Left ventricle myocardium superior (tissue), 1 donor: ENCODE results near the gene NPIPB5. TPM values are rescaled to one million over a fixed set of nuclear protein-coding genes. Genes with fewer than 3 reads are reported as not detected.
"Not testable (repeated sequence)": the region's sequence is repeated elsewhere in the genome, so short reads cannot be mapped to it uniquely, and the experiment has no call there.

Experiments used
- ATAC-seq: fragments of 200-7000 bp; cut with Tn5 transposase; one replicate; pipeline ENCODE4 v1.9.1; 2020; ENCODE audit warnings: mild to moderate bottlenecking, moderate library complexity
- DNase-seq: peaks from one replicate; pipeline ENCODE4 v3.0.0-alpha.2; 2020
- intact Hi-C: fragments of 100-400 bp; cut with micrococcal nuclease; formaldehyde crosslinking; loops from one replicate; pipeline ENCODE4 v1.11.0; 2022
- long read RNA-seq: library from polyadenylated mRNA; unstranded; transcript quantifications from one replicate; pipeline ENCODE4 v2.0.0, GENCODE V29; 2021
- total RNA-seq: library from RNA; stranded (reverse); fragmentation: NEBNext Ultra II Directional; extraction: Animal tissue kit (Norgen Biotek cat#: 25700); gene quantifications from one replicate; pipeline ENCODE4 v1.2.1, GENCODE V29; 2021
- donor health status: DM: no; HTN: yes; CAD: no; lungs with severe emphysema.

Gene NPIPB5
- 30.5 TPM for total RNA-seq
- long read RNA-seq, partial matches to known transcripts, result 0 of 2 reads
- long read RNA-seq, other reads (novel, unspliced or antisense), result 2 of 2 reads

DNA sequence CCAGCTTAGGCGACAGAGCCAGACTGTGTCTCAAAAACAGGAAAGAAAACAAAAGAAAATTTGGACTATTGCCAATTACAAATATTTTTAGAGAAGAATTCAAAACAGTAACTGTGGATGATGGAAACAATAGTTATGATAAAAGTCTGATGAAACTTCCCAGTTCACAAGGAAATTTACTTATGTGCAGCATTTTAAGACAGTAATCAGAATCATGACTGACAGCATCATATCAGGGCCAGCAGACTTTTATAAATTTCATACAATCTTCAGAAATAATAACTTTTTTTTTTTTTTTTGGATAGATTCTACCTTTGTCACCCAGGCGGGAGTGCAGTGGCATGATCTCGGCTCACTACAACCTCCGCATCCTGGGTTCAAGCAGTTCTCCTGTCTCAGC is at the start of gene NPIPB5:
NPIPB5 (plus strand) TSS at position 301 of the 400 bp plus-strand sequence. CDS start 2,911 bp downstream, outside the sequence.
- DNase-seq, ATAC-seq, intact Hi-C loops: not testable (repeated sequence)

DNA sequence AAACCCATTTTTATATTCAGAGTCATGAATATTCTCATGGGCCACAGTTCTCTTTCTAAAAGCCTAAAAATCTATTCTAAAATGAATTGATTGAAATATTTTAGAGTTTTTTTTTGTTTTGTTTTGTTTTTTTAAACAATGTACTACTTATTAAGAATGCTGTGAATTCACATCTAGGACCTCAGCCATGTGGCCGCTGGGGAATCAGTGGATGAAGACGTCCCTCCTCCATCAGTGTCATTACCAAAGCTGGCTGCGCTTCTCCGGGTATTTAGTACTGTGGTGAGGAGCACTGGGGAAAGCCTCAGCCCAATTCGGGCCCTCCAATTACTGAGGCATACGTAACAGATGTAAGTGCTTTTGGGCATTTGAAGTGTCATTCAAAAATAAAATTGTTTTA is 41.8 kb upstream of the NPIPB5 start:
- ATAC-seq, intact Hi-C loops, DNase-seq: not testable (repeated sequence)

DNA sequence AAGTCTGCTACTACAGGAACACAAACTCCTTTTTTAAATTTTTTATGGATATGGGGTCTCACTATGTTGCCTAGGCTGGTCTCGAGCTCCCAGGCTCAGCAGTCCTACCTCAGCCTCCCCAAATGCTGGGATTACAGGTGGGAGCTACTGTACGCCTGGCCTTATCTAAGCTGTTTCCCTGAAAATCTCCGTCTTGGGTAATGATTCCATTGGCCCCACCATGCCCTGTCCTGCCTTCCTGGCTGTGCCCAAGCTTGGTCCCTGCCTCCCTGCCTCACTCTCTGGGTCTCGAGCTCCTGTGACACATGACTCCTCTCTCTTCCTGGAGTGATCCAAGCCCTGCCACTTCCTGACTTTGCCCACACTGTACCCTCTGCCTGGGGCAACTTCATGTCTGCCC is 27.3 kb downstream of the NPIPB5 start:
- ATAC-seq, intact Hi-C loops: not testable (repeated sequence)
- peak; percentile 11 for DNase-seq

DNA sequence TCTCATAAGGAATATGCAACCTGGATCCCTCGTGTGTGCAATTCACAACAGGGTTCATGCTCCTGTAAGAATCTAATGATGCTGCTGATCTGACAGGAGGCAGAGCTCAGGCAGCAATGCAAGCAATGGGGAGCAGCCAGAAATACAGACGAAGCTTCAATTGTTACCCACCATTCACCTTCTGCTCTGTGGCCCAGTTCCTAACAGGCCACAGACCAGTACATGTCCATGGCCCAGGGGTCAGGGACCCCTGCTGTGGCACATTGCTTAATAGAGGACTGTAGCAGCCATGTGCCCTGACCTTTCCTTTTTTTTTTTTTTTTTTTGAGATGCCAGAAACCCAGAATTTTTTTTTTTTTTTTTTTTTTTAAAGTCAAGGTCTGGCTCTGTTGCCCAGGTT is 34.1 kb downstream of the NPIPB5 start:
- ATAC-seq, intact Hi-C loops, DNase-seq: not testable (repeated sequence)

DNA sequence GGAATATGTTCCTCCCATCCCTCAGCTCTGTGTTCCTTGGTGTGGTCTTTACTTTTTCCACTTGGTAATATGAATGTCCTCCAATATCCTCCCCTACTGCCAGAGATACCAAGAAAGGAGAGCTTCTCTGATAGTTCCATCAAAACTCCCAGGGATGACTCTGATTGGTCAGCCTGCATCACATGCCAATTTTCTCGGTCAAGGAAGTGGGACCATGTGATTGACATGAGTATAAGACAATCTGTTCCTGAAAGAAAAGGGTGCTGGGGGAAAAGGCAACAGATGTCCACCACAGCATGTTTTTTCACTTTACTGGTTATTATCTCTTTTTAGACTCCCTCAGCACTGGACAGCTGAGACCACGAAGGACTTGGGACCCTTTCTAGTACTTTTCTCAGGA is 35.9 kb downstream of the NPIPB5 start:
- DNase-seq, ATAC-seq, intact Hi-C loops: not testable (repeated sequence)

DNA sequence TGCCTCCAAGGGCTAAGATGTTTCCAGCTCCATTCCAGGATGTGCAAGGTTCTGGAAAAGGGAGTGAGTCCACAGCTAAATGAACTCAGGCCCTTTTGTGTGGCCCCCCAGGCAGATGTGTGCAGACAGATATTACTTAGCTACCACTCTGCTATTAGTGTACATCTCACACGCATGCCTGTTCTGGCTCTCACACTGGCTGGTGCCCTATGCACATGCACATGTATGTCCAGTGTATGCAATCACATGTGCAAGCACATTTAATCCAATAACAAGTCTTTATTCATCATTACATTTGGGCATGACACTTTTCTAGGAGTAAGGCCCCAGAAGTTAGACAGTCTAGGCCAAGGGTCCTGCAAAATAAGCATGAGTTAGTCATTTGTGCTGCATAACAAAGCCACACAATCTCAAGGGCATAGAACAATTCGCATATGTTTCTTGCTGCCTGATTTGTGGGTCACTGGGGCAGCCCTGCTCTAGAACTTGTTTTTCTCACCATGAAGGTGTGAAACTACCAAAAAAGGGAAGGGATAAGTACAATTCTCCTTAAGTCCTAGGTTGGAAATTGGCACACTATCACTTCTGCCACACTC is 36.6 kb downstream of the NPIPB5 start:
- intact Hi-C loops, ATAC-seq: not testable (repeated sequence)

DNA sequence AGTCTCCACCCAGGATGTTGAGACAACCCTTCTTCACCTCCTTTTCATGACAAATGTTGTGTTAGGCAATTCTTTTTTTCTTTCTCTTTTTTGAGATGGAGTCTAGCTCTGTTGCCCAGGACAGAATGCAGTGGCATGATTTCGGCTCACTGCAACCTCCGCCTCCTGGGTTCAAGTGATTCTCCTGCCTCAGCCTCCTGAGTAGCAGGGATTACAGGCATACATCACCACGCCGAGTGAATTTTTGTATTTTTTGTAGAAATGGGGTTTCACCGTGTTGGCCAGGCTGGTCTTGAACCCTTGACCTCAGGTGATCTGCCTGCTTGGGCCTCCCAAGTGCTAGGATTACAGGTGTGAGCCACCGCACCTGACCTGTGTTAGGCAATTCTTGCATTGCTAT is 39.2 kb downstream of the NPIPB5 start:
- intact Hi-C loops, result not testable (repeated sequence)

More for the DNA sequence above, 36.6 kb downstream of the NPIPB5 start:
- peak; percentile 17 for DNase-seq

DNA sequence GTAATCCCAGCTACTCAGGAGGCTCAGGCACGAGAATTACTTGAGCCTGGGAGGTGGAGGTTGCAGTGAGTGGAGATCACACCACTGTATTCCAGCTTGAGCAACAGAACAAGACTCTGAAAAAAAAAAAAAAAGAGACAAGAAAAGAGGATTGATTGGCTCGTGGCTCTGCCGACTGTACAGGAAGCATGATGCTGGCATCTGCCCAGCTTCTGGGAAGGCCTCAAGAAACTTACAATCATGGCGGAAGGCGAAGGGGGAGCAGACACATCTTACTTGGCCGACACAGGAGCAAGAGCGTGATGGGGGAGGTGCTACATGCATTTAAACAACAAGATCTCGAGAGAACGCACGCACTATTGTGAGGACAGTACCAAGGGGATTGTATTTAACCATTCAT is 40.5 kb downstream of the NPIPB5 start:
- ATAC-seq, DNase-seq, intact Hi-C loops: not testable (repeated sequence)

More for the DNA sequence above, 39.2 kb downstream of the NPIPB5 start:
- ATAC-seq, DNase-seq: not testable (repeated sequence)

DNA sequence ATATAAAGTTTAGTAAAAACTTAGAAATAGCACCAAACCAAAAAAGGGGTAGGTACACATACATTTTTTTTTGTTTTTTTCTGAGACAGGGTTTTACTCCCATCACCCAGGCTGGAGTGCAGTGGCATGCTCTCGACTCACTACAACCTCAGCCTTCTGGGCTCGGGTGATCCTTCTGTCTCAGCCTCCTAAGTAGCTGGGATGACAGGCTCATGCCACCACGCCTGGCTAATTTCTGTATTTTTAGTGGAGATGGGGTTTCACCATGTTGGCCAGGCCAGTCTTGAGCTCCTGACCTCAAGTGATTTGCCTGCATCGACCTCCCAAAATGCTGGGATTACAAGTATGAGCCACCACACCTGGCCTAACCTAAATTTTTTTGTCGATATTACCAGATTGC is 41.0 kb downstream of the NPIPB5 start:
- intact Hi-C loops, DNase-seq, ATAC-seq: not testable (repeated sequence)

DNA sequence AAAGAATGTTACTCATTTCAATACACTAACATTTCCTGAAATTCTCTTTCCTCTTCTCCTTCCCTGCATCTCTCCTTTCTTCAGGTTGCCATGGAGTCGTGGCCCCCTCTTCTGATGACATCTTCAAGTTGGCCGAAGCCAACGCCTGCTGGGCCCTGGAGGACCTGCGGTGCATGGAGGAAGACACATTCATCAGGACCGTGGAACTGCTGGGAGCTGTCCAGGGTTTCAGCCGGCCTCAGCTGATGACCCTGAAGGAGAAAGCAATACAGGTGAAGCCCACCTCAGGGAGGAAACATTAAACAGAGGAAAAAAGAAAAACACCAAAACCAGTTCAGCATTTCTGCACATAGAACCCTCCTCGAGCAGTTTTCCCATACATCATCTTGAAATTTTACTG is 46.1 kb downstream of the NPIPB5 start:
- DNase-seq, ATAC-seq, intact Hi-C loops: not testable (repeated sequence)

Other genes starting within 250 kb of the NPIPB5 start
- 41.8 TPM for gene POLR3E, start 213.5 kb upstream of the NPIPB5 start, total RNA-seq
- gene CDR2, start 136.3 kb upstream of the NPIPB5 start, total RNA-seq, result 5.3 TPM